ENCODE measurements around the gene MIPOL1. TPM values are rescaled to one million over a fixed set of nuclear protein-coding genes. Genes with fewer than 3 reads are reported as not detected.

MIPOL1 gene
- total and polyA plus RNA-seq, 9 donors = 5.0 to 29.5 (median 20.5) TPM

DNA sequence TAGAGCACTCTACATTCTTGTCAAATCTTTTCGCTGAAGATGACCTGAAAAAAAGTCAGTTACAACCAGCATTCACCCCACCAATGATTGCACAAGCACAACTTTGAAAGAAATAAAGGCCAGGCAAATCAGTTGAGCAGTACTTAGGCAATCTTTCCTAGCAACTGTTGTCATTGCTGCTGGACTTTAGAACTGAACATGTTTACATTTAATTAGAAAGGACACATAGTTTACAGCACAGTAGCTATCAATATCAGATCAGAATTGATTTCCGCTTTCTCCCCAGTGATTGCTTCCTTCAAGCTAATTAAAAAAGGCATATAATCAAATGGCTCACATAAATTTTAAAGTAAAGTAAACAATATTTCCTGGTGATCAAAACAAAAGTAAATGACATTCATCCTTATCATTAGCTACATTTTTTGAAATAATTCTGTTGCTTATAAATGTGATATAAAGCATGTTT is 268.9 kb downstream of the MIPOL1 start:
- Histone ChIP-seq H3K27ac (no peak overlapping the region), H3K27me3 (no peaks in the 10 kb centered on the region), H3K4me1 (ENCODE audit: insufficient read depth) (no peaks in the 10 kb centered on the region), H3K36me3 (no peaks in the 10 kb centered on the region), H3K9me3 (no peaks in the 10 kb centered on the region), H3K4me3 (no peak overlapping the region)
- no peak for DNase-seq
- TF ChIP-seq EP300 (IDR thresholded peaks at IDR 0.05) (no peak), POLR2A (IDR thresholded peaks at IDR 0.05) (no peak)
- TF ChIP-seq, protein P1, sequence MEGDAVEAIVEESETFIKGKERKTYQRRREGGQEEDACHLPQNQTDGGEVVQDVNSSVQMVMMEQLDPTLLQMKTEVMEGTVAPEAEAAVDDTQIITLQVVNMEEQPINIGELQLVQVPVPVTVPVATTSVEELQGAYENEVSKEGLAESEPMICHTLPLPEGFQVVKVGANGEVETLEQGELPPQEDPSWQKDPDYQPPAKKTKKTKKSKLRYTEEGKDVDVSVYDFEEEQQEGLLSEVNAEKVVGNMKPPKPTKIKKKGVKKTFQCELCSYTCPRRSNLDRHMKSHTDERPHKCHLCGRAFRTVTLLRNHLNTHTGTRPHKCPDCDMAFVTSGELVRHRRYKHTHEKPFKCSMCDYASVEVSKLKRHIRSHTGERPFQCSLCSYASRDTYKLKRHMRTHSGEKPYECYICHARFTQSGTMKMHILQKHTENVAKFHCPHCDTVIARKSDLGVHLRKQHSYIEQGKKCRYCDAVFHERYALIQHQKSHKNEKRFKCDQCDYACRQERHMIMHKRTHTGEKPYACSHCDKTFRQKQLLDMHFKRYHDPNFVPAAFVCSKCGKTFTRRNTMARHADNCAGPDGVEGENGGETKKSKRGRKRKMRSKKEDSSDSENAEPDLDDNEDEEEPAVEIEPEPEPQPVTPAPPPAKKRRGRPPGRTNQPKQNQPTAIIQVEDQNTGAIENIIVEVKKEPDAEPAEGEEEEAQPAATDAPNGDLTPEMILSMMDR (IDR thresholded peaks at IDR 0.05) = no peak
- WGBS, 3 donors = 84 to 87% (median 86%) methylated on average over 2 of the region's 2 CpGs
- intact Hi-C loops (cut with DNase I) = no loop called here

- Histone ChIP-seq H3K27ac (no peak overlapping the region), H3K4me1 (ENCODE audit: insufficient read depth) (no peaks in the 10 kb centered on the region), H3K27me3 (no peaks in the 10 kb centered on the region), H3K9me3 (peaks cover 3% of the 10 kb centered on the region in 2 donors), H3K4me3 (no peak overlapping the region), H3K36me3 (no peaks in the 10 kb centered on the region)
- intact Hi-C loops (cut with DNase I) = no loop called here
- TF ChIP-seq, protein P1 (IDR thresholded peaks at IDR 0.05) = no peak
- TF ChIP-seq EP300 (IDR thresholded peaks at IDR 0.05) (no peak), POLR2A (IDR thresholded peaks at IDR 0.05) (no peak)
- DNase-seq = no peak
These were observed 271.9 kb downstream of the MIPOL1 start for GRCh38 chr14:37469650-37470049.

GRCh38 chr14:37470251-37470650 is 272.5 kb downstream of the MIPOL1 start:
- Histone ChIP-seq H3K36me3 (no peaks in the 10 kb centered on the region), H3K27me3 (no peaks in the 10 kb centered on the region), H3K4me1 (ENCODE audit: insufficient read depth) (no peaks in the 10 kb centered on the region), H3K9me3 (peaks cover 3% of the 10 kb centered on the region in 2 donors), H3K4me3 (no peak overlapping the region), H3K27ac (no peak overlapping the region)
- no peak for DNase-seq
- WGBS, 3 donors = 87 to 96% (median 94%) methylated on average over 7 of the region's 7 CpGs
- intact Hi-C loops (cut with DNase I) = no loop called here
- TF ChIP-seq POLR2A (IDR thresholded peaks at IDR 0.05) = no peak
- no peak for TF ChIP-seq EP300 (IDR thresholded peaks at IDR 0.05)
- TF ChIP-seq, protein P1 (IDR thresholded peaks at IDR 0.05) = no peak

- peaks cover 3 to 6% of the 10 kb centered on the region in 2 donors for H3K9me3 ChIP-seq
- no peak overlapping the region for H3K4me3 ChIP-seq
- 62 to 75% (median 63%) methylated on average over 4 of the region's 4 CpGs for WGBS, 3 donors
- no peak overlapping the region for H3K27ac ChIP-seq
- no peaks in the 10 kb centered on the region for H3K36me3 ChIP-seq
- DNase-seq = no peak
- no peaks in the 10 kb centered on the region for H3K27me3 ChIP-seq
- TF ChIP-seq POLR2A (IDR thresholded peaks at IDR 0.05) (no peak), EP300 (IDR thresholded peaks at IDR 0.05) (no peak)
- TF ChIP-seq, protein P1 (IDR thresholded peaks at IDR 0.05) = no peak
- intact Hi-C loops (cut with DNase I) = no loop called here
- H3K4me1 ChIP-seq (ENCODE audit: insufficient read depth) = no peaks in the 10 kb centered on the region
These were observed 275.2 kb downstream of the MIPOL1 start for GRCh38 chr14:37472906-37473305.

Data from ovary (tissue), 9 donors.